NCI-H2029 treated with DMSO at 0.1 percent for 48 hours (cell line): ENCODE data around the gene ARHGAP20.
A peak's percentile ranks its signal among the peaks of the same experiment; 100 is the strongest.

ENCODE experiments used
- DNase-seq: peaks from one replicate; lab custom pipeline; 2025; lab: John Stamatoyannopoulos, UW

The ARHGAP20 gene

GRCh38 chr11:110614031-110614430, 98.2 kb downstream of the ARHGAP20 start:
- no peak for DNase-seq

- no peak for DNase-seq
Measured at GRCh38 chr11:110613197-110613918, 98.9 kb downstream of the ARHGAP20 start.

GRCh38 chr11:110606415-110606814, 105.8 kb downstream of the ARHGAP20 start:
- no peak for DNase-seq

- no peak for DNase-seq
Measured at GRCh38 chr11:110601936-110602335, 110.3 kb downstream of the ARHGAP20 start.

GRCh38 chr11:110600322-110600721, 111.9 kb downstream of the ARHGAP20 start:
- no peak for DNase-seq

GRCh38 chr11:110599207-110599606, 113.0 kb downstream of the ARHGAP20 start:
- no peak for DNase-seq

- DNase-seq = no peak
Measured at GRCh38 chr11:110598725-110599124, 113.5 kb downstream of the ARHGAP20 start.

GRCh38 chr11:110587972-110588371, 124.3 kb downstream of the ARHGAP20 start:
- no peak for DNase-seq

- no peak for DNase-seq
Measured at GRCh38 chr11:110587129-110587528, 125.1 kb downstream of the ARHGAP20 start.

GRCh38 chr11:110584150-110584549, 128.1 kb downstream of the ARHGAP20 start:
- no peak for DNase-seq

- no peak for DNase-seq
Measured at GRCh38 chr11:110582728-110583432, 129.4 kb downstream of the ARHGAP20 start.

- DNase-seq = no peak
Measured at GRCh38 chr11:110580571-110580970, 131.7 kb downstream of the ARHGAP20 start.

GRCh38 chr11:110573411-110573810, 138.8 kb downstream of the ARHGAP20 start:
- no peak for DNase-seq

GRCh38 chr11:110571081-110571720, 141.0 kb downstream of the ARHGAP20 start:
- no peak for DNase-seq

GRCh38 chr11:110566577-110566976, 145.7 kb downstream of the ARHGAP20 start:
- no peak for DNase-seq

- peak; percentile 64 for DNase-seq
Measured at GRCh38 chr11:110565357-110566336, 146.6 kb downstream of the ARHGAP20 start.

GRCh38 chr11:110564676-110565356, 147.4 kb downstream of the ARHGAP20 start:
- DNase-seq = no peak

GRCh38 chr11:110544779-110545178, 167.5 kb downstream of the ARHGAP20 start:
- DNase-seq = no peak

GRCh38 chr11:110538154-110538553, 174.1 kb downstream of the ARHGAP20 start:
- no peak for DNase-seq

- DNase-seq = no peak
Measured at GRCh38 chr11:110530900-110531741, 181.1 kb downstream of the ARHGAP20 start.
